SIG-M5 treated with dmso at 0.1 percent for 504 hours (cell line): ENCODE measurements around the gene MARK4.
"Not testable (repeated sequence)": the region's sequence is repeated elsewhere in the genome, so short reads cannot be mapped to it uniquely, and the experiment has no call there.

Experiments
- DNase-seq: peaks from one replicate; lab custom pipeline; 2025; ENCODE audit not compliant: unreplicated experiment; lab: John Stamatoyannopoulos, UW

Gene MARK4

GRCh38 chr19:45243144-45243732 is 7.8 kb upstream of the MARK4 start:
- no peak for DNase-seq

DNA sequence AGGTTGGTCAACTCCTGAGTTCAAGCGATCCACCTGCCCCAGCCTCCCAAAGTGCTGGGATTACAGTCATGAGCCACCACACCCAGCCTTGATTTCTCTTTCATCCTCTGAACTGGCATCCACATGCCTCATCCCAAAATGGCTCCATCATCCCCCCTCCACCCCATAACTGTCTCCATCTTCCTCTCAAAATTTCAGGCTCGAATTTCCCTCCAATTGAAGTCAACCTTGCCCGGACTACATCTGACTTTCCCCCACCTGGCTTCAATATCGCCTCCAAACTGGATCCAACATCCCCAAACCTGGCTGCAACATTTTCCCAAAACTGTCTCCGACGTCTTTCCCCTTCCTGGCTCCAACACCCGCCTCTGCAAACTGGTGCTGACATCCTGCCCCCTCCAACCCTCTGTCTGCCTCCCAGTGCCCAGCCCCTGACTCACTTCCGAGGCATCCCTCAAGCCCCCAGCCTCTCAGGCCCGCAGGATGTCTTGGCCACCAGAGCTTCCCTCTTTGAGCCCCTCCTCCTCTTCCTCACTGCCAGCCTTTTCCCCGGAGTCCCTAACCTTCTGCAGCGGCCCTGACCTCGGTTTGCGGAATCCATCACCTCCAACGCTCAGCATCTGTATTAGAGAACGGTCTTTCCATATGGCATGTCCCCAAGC is 6.8 kb upstream of the MARK4 start:
- DNase-seq = no peak

GRCh38 chr19:45245334-45245787 is 5.7 kb upstream of the MARK4 start, which contains the start of gene EXOC3L2:
Gene EXOC3L2, minus strand, starts transcription at chr19:45245407. Its CDS starts 6,362 bp downstream, at chr19:45239045.
- no peak for DNase-seq

- no peak for DNase-seq
Measured at GRCh38 chr19:45245826-45246225, 5.2 kb upstream of the MARK4 start.

GRCh38 chr19:45247136-45247535 is 3.9 kb upstream of the MARK4 start:
- DNase-seq = no peak

- DNase-seq = no peak
Measured at GRCh38 chr19:45249261-45250033, 1.6 kb upstream of the MARK4 start.

- no peak for DNase-seq
Measured at GRCh38 chr19:45250216-45250831, 747 bp upstream of the MARK4 start.

DNA sequence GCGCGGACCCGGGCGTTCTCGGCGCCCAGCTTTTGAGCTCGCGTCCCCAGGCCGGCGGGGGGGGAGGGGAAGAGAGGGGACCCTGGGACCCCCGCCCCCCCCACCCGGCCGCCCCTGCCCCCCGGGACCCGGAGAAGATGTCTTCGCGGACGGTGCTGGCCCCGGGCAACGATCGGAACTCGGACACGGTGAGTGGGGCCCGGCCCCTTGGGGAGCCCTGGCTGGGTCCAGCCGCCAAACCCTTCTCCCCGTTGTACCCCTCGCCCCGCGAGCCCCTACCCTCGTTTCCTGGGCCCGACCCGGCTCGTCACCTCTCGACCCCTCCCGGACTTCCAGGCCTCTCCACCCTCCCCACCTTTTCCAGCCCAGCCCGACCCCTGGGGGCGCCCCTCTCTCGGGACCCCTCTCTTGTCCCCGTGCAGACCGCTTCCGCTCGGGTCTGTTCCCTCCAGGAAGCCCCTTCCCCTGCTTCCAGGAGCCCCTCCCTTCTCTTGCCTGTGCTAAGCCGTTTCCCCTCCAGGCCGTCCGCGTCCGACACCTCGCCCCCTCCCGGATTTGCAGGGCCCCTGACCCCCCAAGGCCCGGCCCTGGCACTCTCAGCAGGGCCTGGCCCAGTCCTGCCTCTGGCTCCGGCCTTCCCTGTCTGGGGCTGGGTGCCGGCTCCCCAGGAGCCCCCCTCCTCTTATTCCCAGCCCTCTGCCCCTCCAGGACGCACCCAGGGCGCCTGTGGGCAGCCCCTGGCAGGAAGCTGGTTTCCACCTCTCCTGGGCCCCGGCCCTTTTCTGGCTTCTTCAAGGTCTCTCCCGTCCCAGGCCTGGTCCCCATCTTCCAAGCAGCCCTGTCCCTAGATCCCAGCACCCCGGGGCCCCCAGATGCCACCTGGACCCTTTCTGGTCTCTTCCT is 632 bp downstream of the MARK4 start:
- DNase-seq = no peak

- DNase-seq = no peak
Measured at GRCh38 chr19:45253396-45254027, 2.4 kb downstream of the MARK4 start.

DNA sequence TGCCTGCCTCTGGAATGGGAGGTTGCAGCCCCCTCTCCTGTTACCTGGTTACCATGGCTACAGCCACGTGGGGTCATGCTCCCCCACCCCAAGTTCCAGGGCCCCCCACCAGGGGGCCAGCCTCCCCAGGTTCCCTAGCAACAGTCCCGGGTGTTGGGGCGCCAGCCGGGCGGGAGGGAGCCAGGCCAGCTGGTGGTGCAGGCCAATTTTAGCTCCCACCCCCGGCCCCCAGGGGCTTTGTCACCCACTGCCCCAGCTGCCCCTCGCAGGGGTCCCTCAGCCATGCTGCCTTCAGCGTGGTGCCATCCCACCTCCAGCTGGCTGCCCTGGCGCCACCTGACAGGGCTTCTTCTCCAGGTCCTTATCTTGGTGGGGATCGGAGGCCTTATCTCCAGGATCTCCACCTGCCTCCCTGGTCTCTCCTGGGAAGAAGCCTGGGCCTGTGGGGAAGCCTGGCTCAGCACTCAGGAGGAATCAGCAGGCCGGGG is 3.0 kb downstream of the MARK4 start:
- no peak for DNase-seq

DNA sequence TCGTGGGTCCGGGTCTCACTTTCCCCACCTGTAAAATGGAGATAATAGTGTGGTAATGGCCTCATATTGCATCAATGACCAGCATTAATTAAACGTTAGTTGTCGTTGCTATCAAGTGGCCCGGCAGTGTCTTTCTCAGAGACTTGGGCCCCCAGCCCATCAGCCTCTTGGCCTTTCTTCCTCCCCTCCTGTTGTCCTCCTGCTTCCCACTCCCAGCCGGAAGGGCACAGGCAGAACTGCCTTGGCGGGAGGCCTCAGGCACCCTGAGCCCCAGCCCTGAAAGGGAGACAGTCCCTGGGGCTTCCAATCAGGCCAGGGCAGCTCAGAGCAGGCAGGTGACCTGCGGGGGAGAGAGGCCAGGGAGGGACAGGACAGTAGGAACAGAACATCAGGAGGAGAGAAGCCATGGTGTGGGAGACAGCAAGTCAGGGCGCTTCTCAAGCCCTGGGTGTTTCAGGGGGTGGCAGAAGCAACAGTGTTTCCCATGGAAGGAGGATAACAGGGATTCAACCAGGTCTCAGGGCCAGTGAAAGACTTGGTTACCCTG is 4.6 kb downstream of the MARK4 start:
- DNase-seq = no peak

DNA sequence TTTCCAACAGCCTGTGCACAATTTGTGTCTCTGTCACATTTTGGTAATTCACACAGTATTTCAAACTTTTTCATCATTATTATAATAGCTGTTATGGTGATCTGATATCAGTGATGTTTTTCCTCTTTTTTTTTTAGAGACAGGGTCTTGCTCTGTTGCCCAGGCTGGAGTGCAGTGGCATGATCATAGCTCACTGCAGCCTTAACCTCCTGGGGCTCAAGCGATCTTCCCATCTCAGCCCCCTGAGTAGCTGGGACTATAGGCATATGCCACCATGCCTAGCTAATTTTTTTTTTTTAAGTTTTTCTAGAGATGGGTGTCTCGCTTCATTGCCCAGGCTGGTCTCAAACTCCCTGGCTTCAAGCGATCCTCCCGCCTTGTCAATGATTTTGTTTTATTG is 5.8 kb downstream of the MARK4 start:
- DNase-seq = no peak

GRCh38 chr19:45258862-45259261 is 7.8 kb downstream of the MARK4 start:
- DNase-seq = no peak

GRCh38 chr19:45262570-45262969 is 11.5 kb downstream of the MARK4 start:
- no peak for DNase-seq

- no peak for DNase-seq
Measured at GRCh38 chr19:45263013-45263412, 11.9 kb downstream of the MARK4 start.

- DNase-seq = no peak
Measured at GRCh38 chr19:45264781-45265317, 13.8 kb downstream of the MARK4 start.

DNA sequence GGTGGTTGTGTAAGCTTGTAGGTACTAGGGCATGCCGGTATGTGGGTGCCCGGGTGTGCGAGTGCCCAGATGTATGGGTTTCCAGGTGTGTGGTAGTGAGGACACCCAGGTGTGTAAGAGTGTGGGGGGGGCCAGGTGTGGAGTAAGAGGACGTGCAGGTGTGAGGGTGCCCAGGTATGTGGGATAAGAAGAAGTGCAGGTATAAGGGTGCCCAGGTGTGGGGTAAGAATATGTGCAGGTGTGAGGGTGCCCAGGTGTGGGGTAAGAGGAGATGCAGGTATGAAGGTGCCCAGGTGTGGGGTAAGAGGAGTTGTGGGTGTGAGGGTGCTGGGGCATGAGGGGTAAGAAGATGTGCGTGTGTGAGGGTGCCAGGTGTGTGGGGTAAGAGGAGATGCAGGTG is 14.3 kb downstream of the MARK4 start:
- DNase-seq = no peak

- no peak for DNase-seq
Measured at GRCh38 chr19:45267296-45267695, 16.2 kb downstream of the MARK4 start.

DNA sequence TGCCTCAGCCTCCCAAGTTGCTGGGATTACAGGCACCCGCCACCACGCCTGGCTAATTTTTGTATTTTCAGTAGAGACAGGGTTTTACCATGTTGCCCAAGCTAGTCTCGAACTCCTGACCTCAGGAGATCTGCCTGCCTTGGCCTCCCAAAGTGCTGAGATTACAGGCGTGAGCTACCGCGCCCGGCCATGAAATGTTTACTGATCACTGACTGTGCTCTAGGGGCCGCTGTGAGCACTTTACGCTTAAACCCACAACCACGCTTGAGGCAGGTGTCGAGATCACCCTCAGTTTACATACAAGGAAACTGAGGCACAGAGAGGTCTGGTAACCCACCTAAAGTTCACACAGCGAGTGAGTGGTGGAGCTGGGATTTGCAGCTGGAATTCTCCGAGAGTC is 18.9 kb downstream of the MARK4 start:
- DNase-seq = not testable (repeated sequence)
